Epidermal melanocyte (primary cell): ENCODE results near the gene USP11.

ENCODE experiments used
- DNase-seq: peaks from one replicate; pipeline ENCODE4 v3.0.0; 2011; ENCODE audit warnings: low spot score; ENCODE audit not compliant: insufficient read length

Gene USP11

DNA sequence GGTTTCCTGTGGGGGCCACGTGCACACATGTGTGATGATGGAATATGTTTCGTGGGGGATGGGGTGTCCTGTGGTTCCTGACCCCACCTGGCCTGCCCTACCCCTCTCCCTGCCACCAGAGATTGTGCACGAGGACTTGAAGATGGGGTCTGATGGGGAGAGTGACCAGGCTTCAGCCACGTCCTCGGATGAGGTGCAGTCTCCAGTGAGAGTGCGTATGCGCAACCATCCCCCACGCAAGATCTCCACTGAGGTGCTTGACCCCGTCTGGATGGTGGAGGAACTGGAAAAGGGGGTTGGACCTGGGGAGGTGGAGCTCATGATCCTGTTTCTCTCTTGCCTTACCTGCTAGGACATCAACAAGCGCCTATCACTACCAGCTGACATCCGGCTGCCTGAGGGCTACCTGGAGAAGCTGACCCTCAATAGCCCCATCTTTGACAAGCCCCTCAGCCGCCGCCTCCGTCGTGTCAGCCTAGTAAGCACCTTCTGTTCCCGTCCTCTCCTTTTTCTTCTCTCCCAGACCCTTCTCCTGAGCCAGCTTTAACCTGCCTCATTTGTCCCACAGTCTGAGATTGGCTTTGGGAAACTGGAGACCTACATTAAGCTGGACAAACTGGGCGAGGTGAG lies 8.4 kb upstream of the USP11 start:
- DNase-seq, result no peak

- no peak for DNase-seq
These were observed 7.9 kb upstream of the USP11 start for GRCh38 chrX:47224896-47225290.

GRCh38 chrX:47226071-47226470 lies 6.7 kb upstream of the USP11 start:
- no peak for DNase-seq

- no peak for DNase-seq
These were observed 6.1 kb upstream of the USP11 start for GRCh38 chrX:47226531-47227333.

DNA sequence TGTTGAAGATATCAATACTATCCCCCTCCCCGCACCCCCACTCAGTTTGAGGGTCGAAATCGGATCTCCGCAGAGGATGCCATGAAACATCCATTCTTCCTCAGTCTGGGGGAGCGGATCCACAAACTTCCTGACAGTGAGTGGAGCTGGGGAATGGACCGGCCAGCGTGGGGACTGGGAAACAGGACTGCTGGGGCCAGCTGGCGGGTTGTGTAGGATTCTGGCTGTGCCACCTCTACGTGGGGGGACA lies 5.5 kb upstream of the USP11 start:
- no peak for DNase-seq

DNA sequence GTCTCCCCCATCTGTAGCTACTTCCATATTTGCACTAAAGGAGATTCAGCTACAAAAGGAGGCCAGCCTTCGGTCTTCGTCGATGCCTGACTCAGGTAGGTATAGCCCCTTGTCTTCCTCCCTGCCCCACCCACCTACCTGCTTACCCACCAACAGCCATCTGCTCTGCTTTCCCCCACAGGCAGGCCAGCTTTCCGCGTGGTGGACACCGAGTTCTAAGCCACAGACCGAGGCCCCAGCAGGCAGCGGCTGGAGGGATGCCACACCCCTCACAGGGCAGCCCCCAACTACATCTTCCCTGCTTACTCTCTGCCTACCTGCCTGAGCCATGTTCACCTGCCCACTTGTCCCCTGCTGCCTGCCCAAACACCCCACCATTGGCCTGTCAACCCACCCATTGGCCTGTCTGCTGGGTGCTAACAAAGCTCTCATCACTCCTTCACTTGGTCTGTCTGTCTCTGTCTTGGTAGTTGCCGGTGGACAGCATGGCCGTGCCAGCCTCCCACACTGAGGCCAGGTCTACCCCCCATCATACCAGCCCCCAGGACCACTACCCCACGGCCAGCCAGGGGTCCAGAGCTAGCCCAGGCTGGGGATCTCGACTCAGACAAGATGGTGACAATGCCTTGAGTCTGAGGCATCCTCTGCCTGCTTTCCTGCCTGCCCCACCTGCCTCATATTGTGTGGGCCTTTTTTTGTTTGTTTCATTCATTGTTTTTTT lies 4.1 kb upstream of the USP11 start:
- DNase-seq, result no peak

GRCh38 chrX:47229427-47229826 lies 3.4 kb upstream of the USP11 start:
- DNase-seq, result no peak

GRCh38 chrX:47230136-47230868 lies 2.5 kb upstream of the USP11 start:
- DNase-seq, result no peak

DNA sequence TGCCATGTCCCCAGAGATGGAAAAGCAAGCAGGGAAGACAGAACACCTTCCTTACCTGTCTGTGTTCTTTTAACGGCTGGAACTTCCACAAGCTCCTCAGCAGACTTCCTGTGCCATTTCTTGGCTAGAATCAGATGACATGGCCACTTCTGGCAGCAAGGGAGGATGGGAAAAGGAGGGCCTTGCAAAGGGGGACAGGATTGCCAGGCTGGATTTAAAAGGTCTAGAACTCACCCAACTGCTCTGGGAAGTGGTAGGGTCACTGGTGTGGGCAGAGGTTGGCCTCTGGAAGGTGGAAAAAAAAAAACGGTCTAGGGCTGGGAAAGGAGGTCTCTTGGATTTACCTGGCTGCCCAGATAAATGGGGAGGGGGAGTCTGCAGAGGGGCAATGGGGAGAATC lies 1.6 kb upstream of the USP11 start:
- no peak for DNase-seq

GRCh38 chrX:47232197-47232802 lies 509 bp upstream of the USP11 start:
- no peak for DNase-seq

DNA sequence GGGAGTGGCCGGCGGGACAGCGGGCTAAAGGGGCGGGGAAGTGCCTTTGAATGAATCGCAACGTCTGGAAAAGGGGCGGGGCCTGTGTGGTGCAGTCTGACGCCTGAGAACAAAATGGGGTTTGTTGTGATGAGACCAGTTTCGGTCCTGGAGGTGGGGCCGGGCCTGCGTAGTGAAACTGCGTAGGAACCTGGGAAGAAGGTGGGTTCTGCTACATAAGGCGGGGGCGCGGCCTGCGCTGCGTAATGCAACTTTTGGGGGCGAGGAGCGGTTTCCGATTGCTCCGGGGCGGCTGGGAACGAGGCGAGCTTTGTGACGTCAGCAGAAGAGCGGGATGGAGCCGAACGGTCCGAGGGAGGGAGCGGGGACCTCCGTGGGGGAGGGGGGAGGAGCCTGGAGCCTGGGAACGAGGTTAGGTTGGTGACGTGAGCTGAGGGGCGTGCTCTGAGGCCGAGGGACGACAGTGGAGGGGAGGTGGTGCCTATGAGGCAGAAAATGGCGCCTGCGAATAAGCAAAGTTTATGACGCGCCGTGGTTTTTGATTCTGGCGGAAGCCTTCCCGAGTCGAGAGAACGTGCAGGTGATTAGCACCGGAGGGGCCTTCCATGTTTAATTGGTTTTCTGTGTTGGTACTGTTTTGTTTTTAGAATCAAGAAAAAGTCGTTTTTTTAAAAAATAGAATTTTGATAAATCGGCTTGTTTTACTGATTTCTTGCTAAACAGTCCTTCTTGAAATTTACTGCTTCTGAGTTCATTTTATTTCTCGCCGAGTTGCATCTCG lies 714 bp downstream of the USP11 start:
- peak; percentile 81 for DNase-seq

GRCh38 chrX:47234583-47234982 lies 1.8 kb downstream of the USP11 start:
- DNase-seq, result no peak

DNA sequence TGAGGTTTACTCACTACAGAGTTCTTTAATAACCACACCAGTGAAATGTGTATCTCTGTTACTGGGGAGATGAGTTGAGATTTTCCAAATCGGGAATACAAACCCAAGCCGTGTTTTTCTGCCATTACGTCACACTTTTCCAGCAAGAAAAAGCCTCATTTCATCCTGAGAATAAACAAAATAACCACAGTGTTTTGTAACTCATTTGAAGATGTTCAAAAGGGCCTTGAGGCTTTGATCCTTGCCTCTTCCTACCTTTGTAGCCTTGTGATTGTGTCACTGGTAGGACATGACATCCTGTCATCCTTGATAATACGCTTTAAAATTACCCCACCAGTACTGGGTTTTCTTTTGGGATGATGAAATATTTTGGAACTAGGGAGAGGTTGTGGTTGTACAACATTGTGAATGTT lies 2.9 kb downstream of the USP11 start:
- no peak for DNase-seq

DNA sequence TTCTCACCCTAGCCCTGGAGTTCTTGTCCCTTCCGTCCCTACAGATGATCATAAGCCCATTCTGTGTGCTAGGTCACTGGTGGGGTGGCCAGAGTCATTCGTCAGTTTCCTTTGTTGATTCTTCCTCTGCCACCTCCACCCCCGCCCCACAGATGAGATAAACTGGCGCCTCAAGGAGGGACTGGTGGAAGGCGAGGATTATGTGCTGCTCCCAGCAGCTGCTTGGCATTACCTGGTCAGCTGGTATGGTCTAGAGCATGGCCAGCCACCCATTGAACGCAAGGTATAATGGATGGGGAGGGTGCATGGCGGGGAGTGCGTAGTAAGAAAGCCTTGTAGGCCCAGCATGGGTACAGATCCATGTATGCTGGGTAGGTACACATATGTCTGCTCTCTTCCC lies 6.4 kb downstream of the USP11 start:
- DNase-seq, result no peak

GRCh38 chrX:47239898-47240545 lies 7.2 kb downstream of the USP11 start:
- DNase-seq, result no peak

GRCh38 chrX:47240619-47241018 lies 7.8 kb downstream of the USP11 start:
- no peak for DNase-seq

DNA sequence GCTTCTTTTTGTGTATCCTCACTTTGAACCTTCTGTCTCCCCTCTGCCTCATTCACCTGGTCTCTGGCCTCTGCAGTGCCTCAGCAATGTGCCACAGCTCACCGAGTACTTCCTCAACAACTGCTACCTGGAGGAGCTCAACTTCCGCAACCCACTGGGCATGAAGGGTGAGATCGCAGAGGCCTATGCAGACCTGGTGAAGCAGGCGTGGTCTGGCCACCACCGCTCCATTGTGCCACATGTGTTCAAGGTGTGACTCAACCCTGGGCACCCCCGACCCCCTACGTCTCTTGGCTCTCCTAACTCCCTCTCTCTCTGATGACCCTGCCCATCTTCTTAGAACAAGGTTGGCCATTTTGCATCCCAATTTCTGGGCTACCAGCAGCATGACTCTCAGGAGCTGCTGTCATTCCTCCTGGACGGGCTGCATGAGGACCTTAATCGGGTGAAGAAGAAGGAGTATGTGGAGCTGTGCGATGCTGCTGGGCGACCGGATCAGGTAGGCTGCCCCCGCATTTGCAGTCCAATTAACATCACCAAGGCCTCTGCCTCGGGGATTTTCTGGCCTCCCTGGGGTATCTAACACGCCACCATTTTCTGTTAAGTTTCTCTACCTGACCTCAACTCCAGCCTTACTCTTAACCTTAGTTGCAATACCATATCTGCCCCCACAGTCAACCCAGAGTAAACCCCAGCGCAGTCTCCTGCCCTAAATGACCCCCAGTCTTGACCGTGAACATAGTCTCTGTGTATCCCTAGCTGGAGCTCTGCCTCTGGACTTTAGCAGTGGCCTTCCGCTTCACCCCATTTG lies 8.6 kb downstream of the USP11 start:
- no peak for DNase-seq

GRCh38 chrX:47242321-47242720 lies 9.5 kb downstream of the USP11 start:
- no peak for DNase-seq

GRCh38 chrX:47243351-47243750 lies 10.5 kb downstream of the USP11 start:
- no peak for DNase-seq

GRCh38 chrX:47244676-47245075 lies 11.9 kb downstream of the USP11 start:
- DNase-seq, result no peak
